Measurements from ENCODE around the gene CIDEB. TPM values are rescaled to one million over a fixed set of nuclear protein-coding genes. Genes with fewer than 3 reads are reported as not detected.

The CIDEB gene
- total RNA-seq, 6 donors from 2014 or later: 9.4 to 14.8 (median 12.8) TPM

DNA sequence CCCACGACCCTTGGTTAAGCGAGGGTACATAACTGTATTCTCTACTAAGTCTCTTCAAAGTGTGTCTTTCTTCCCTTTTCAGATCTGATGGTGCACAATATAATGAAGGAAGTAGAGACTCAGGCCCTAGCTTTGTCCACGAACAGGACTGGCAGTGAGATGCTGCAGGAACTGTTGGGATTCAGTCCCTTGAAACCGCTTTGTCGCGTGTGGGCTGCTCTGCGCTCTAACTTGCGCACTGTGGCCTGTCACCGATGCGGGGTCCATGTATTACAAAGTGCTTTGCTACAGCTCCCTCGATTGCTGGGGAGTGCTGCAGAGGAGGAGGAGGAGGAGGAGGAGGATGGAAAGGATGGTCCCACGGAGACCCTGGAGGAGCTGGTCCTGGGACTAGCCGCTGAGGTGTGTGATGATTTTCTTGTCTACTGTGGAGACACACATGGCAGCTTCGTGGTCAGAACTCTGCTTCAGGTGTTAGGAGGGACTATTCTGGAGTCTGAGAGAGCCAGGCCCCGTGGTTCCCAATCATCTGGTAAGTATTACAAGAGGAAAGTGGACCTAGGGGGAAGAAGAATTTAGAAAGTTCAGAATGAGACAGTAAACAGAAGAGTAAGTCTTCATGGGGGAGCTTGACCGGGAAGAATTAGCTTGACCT is 7.3 kb downstream of the CIDEB start:
- H3K36me3 ChIP-seq: peaks cover 23 to 54% (median 45%) of the 10 kb centered on the region in 4 donors
- DNase-seq (no peak), ATAC-seq (ENCODE audit: low FRiP score in 2 of 2) (no peak)
- no peaks in the 10 kb centered on the region for H3K9me3 ChIP-seq
- peaks cover 29 to 48% (median 34%) of the 10 kb centered on the region in 4 donors for H3K4me1 ChIP-seq
- no peaks in the 10 kb centered on the region for H3K27me3 ChIP-seq
- peak overlapping the region; percentile 77 to 92 (median 90) for H3K27ac ChIP-seq
- peak overlapping the region; percentile 68 to 95 (median 79) for H3K4me3 ChIP-seq
- TF ChIP-seq POLR2A (IDR thresholded peaks at IDR 0.05) (no peak), POLR2AphosphoS5 (IDR thresholded peaks at IDR 0.05) (no peak), EP300 (IDR thresholded peaks at IDR 0.05) (no peak)
- TF ChIP-seq, protein P1, sequence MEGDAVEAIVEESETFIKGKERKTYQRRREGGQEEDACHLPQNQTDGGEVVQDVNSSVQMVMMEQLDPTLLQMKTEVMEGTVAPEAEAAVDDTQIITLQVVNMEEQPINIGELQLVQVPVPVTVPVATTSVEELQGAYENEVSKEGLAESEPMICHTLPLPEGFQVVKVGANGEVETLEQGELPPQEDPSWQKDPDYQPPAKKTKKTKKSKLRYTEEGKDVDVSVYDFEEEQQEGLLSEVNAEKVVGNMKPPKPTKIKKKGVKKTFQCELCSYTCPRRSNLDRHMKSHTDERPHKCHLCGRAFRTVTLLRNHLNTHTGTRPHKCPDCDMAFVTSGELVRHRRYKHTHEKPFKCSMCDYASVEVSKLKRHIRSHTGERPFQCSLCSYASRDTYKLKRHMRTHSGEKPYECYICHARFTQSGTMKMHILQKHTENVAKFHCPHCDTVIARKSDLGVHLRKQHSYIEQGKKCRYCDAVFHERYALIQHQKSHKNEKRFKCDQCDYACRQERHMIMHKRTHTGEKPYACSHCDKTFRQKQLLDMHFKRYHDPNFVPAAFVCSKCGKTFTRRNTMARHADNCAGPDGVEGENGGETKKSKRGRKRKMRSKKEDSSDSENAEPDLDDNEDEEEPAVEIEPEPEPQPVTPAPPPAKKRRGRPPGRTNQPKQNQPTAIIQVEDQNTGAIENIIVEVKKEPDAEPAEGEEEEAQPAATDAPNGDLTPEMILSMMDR (IDR thresholded peaks at IDR 0.05): no peak
- 26 to 33% methylated on average over 16 of the region's 16 CpGs for WGBS, 2 donors

DNA sequence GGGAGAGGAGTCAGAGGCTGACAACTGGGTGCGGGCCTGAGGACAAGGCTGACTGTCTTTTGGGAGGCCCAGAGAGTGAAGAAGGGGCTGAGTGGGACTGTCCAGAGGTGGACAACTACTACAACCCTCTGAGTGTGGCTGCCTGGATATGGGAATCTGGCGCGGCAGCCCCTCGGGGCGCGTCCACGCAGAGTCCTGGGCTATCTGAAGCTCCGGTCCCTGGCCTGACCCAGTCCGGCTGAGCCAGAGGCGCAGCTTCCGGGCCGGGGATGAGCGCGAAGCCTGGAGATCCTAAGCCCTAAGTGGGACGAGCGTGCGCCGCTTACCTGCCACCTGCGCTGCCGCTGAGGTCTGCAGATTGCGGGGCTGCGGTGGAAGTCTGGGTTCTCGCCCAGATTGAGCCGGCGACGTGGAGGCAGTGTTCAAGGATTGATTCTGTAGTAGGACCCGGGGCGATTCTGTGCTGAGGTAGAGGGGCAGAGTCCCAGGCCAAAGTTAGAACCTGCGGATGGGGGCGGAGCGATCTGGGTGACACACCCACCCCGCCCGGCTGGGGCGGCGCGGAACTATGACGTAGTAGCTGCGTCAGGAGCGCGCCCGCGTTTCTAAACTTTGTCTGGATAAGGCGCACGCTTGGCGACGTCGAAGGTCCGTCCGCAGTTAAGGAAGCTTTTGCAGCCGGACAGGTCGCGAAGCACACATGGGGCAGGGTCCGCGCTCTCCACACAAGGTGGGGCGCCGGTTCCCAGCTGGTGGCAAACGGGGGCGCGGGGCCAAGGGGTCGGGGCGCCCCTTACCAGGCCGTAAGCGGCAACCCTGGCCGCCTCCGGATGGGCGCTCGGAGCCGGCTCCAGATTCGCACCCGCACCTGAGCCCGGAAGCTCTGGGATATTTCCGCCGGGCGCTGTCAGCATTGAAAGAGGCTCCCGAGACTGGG is 8.3 kb downstream of the CIDEB start, which contains the start of the genes DHRS1 and NOP9:
Gene DHRS1, minus strand, starts transcription at position 526 of the 937 bp plus-strand sequence. CDS start 674 bp downstream, outside the sequence.
Gene NOP9, plus strand, starts transcription at position 596 of the 937 bp plus-strand sequence. Its CDS starts 105 bp downstream, at position 701.
- peaks cover 17 to 53% (median 40%) of the 10 kb centered on the region in 4 donors for H3K36me3 ChIP-seq
- DNase-seq (peak; percentile 93 to 99), ATAC-seq (ENCODE audit: low FRiP score in 2 of 2) (peak; percentile 94 to 95)
- H3K4me3 ChIP-seq: peak within 1 kb of the TSS; percentile 68 to 95 (median 79)
- H3K27me3 ChIP-seq: no peaks in the 10 kb centered on the region
- peaks cover 29 to 48% (median 34%) of the 10 kb centered on the region in 4 donors for H3K4me1 ChIP-seq
- no peaks in the 10 kb centered on the region for H3K9me3 ChIP-seq
- peak within 1 kb of the TSS; percentile 77 to 92 (median 90) for H3K27ac ChIP-seq
- TF ChIP-seq, protein P1 (IDR thresholded peaks at IDR 0.05): peak in 1 of 6 experiments; percentile 9
- TF ChIP-seq POLR2AphosphoS5 (IDR thresholded peaks at IDR 0.05) (peak; percentile 92 to 94), EP300 (IDR thresholded peaks at IDR 0.05) (peak in 1 of 4 donors; percentile 30), POLR2A (IDR thresholded peaks at IDR 0.05) (peak in 3 of 4 donors; percentile 23 to 75 (median 72))
- WGBS, 2 donors: 1 to 8% methylated on average over 6 to 46 of the region's 75 CpGs

DNA sequence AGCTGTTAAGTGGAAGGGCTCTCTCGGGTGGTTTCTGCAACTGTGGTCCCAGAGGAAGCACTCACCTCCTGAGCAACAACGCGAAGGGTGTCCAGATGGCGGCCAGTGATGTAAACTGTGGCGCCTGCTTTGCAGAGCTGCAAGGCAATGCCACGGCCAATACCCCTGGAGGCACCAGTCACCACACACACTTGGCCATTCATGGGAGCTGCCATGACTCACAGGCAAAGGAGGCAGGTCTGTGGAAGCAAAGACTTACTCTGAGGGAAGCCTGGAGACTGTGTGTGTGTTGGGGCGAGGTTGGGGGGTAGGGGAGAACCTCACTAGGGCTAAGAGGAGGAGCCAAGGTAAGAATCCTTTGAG is 8.9 kb downstream of the CIDEB start:
- DNase-seq (no peak), ATAC-seq (ENCODE audit: low FRiP score in 2 of 2) (peak; percentile 37 to 50)
- H3K27me3 ChIP-seq: no peaks in the 10 kb centered on the region
- H3K36me3 ChIP-seq: peaks cover 12 to 50% (median 33%) of the 10 kb centered on the region in 4 donors
- peak overlapping the region in 3 of 4 donors; percentile 78 to 95 (median 80) for H3K4me3 ChIP-seq
- no peaks in the 10 kb centered on the region for H3K9me3 ChIP-seq
- H3K4me1 ChIP-seq: peaks cover 29 to 48% (median 34%) of the 10 kb centered on the region in 4 donors
- peak overlapping the region; percentile 77 to 92 (median 90) for H3K27ac ChIP-seq
- 39 to 45% methylated on average over 7 of the region's 7 CpGs for WGBS, 2 donors
- TF ChIP-seq EP300 (IDR thresholded peaks at IDR 0.05) (no peak), POLR2A (IDR thresholded peaks at IDR 0.05) (no peak), POLR2AphosphoS5 (IDR thresholded peaks at IDR 0.05) (no peak)
- TF ChIP-seq, protein P1 (IDR thresholded peaks at IDR 0.05): no peak

DNA sequence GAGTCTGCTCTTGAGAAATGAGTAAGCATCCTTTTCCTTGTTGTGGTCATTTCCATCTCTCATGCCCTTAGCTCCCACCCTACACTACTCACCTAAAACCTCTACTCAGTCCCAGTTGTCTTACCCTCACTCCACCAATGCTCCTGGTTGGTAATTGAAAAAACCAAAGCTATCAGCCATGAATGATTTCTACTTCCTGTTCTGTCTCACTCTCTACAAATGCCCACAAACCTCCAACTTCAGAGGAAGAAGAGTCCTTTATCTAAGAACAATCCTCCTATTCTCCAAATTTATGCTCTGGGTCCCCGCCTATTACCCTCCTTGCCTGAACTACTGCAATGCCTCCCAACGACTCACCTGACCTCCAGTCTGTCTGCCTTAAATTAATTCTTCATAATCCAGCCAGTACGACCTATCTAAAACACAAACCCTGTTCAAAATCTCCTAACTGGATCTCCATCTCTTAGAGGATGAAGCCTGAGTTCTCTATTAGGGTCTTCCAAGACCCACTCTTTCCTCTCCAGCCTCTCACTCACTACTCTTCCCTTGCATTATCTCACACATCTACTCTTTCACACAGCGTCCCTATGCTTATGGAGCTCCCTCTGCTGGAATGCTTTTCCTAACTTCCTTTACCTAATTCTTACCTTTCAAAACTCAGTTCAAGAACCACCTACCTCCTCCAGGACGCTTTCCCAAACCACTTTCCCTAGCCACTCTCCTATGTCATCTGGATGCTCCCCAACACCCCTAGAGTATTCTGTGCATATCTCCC is 10.4 kb downstream of the CIDEB start:
- Histone ChIP-seq H3K27ac (peak overlapping the region in 3 of 4 donors; percentile 39 to 67 (median 66)), H3K36me3 (peaks cover 5 to 50% (median 24%) of the 10 kb centered on the region in 4 donors), H3K4me1 (peaks cover 29 to 48% (median 34%) of the 10 kb centered on the region in 4 donors), H3K4me3 (no peak overlapping the region), H3K27me3 (no peaks in the 10 kb centered on the region), H3K9me3 (no peaks in the 10 kb centered on the region)
- ATAC-seq (ENCODE audit: low FRiP score in 2 of 2): no peak
- DNase-seq: no peak
- 48 to 51% methylated on average over 5 of the region's 5 CpGs for WGBS, 2 donors
- TF ChIP-seq, protein P1 (IDR thresholded peaks at IDR 0.05): peak in 3 of 6 experiments; percentile 41 to 45 (median 42)
- TF ChIP-seq EP300 (IDR thresholded peaks at IDR 0.05) (no peak), POLR2AphosphoS5 (IDR thresholded peaks at IDR 0.05) (no peak), POLR2A (IDR thresholded peaks at IDR 0.05) (no peak)
